Stomach (tissue), 19 donors: ENCODE measurements around the gene VAPB. TPM values are rescaled to one million over a fixed set of nuclear protein-coding genes. Genes with fewer than 3 reads are reported as not detected.

Experiments
- DNase-seq, 2 donors: peaks; one replicate each; pipeline versions ENCODE4 v3.0.0 to v3.0.0-alpha.2; 2013 to 2019
- H3K27ac ChIP-seq, 5 donors: fragments of 200-600 bp in 4 of 5; sonication (generic) in 4 of 5; one replicate each; pipeline ENCODE4 v1.5.1; 2013 to 2019; ENCODE audit warnings: mild to moderate bottlenecking in 1 of 5, moderate library complexity in 1 of 5
- H3K27me3 ChIP-seq, 3 donors: fragments of 200-600 bp; sonication (generic); one replicate each; pipeline ENCODE4 v1.5.1; 2017 to 2019; ENCODE audit warnings: mixed run types in 1 of 3
- H3K36me3 ChIP-seq, 4 donors: fragments of 200-600 bp; sonication (generic); 1 replicate in 3 of 4; 2 replicates in 1 of 4; pipeline ENCODE4 v1.5.1; 2016 to 2019
- H3K4me1 ChIP-seq, 4 donors: fragments of 200-600 bp; sonication (generic); one replicate each; pipeline ENCODE4 v1.5.1; 2016 to 2019
- H3K4me3 ChIP-seq, 4 donors: fragments of 200-600 bp; sonication (generic) in 3 of 4; one replicate each; pipeline ENCODE4 v1.5.1; 2016 to 2019; ENCODE audit warnings: mild to moderate bottlenecking in 1 of 4
- H3K9me3 ChIP-seq, 4 donors: fragments of 200-600 bp; sonication (generic); one replicate each; pipeline ENCODE4 v1.5.1; 2016 to 2019
- EP300 ChIP-seq: sonication (generic); formaldehyde crosslinking; IDR thresholded peaks from one replicate; pipeline ENCODE4 v1.6.1; 2017; ENCODE audit warnings: antibody characterized with exemption
- POLR2A ChIP-seq, 4 donors: fragments of 450-650 bp; IDR thresholded peaks; one replicate each; pipeline ENCODE4 v1.6.1; 2016; ENCODE audit warnings: antibody characterized with exemption in 4 of 4, control low read depth in 2 of 4, mild to moderate bottlenecking in 1 of 4, moderate library complexity in 1 of 4
- POLR2AphosphoS5 ChIP-seq, 3 donors: sonication (generic); formaldehyde crosslinking; IDR thresholded peaks; one replicate each; pipeline ENCODE4 v1.6.1; 2016; ENCODE audit warnings: antibody characterized with exemption in 3 of 3
- WGBS, 5 donors: extraction: QIAGEN DNeasy Blood & Tissue Kit in 3 of 5; methylation state at CpG; one replicate each; pipeline versions ENCODE4 v1.1.5 to v1.1.7; 2013 to 2018; 5-methylcytosine and 5-hydroxymethylcytosine counted together
- intact Hi-C: fragments of 100-400 bp; cut with DNase I; formaldehyde crosslinking; loops from one replicate; pipeline ENCODE4 v1.15.1; 2023; ENCODE audit warnings: low total_unique reads
- long read RNA-seq, 10 donors: transcript quantifications; one replicate each; lab custom pipeline, GENCODE V29; 2026
- polyA plus RNA-seq, 3 donors: library from polyadenylated mRNA; stranded (reverse); fragments of 200-250 nt; gene quantifications; one replicate each; pipeline ENCODE4 v1.2.3, GENCODE V29; 2013
- total RNA-seq, 5 donors: library from RNA; depleted of rRNA; stranded (reverse); fragments of >200 nt; gene quantifications; one replicate each; pipeline versions ENCODE4 v1.1.0 to v1.2.3, GENCODE V29; 2014 to 2016
- TF ChIP-seq, protein P1 (sequence below), 7 experiments: fragments of 450-650 bp in 4 of 7; fragments of 200-600 bp in 3 of 7; sonication (generic) in 3 of 7; IDR thresholded peaks; one replicate each; pipeline ENCODE4 v1.5.1; 2016 to 2019; ENCODE audit warnings: antibody characterized with exemption in 7 of 7, control low read depth in 2 of 7, mild to moderate bottlenecking in 1 of 7
- donor health status: healthy with polysubstance abuse.
- donor health status: Bipolar disorder and iron deficiency.
- donor health status: healthy.

The VAPB gene
- total RNA-seq (10 to 100 TPM in 3 of 5 donors, 1 to 10 TPM in 2; 7.6 to 40.6 (median 17.2) TPM), polyA plus RNA-seq (10 to 100 TPM; 18.0 to 21.4 (median 18.4) TPM)
- long read RNA-seq, donor 1, full-length matches to known transcripts: 3 of 3 reads
- long read RNA-seq, donor 1, partial matches to known transcripts: 0 of 3 reads
- long read RNA-seq, donor 1, other reads (novel, unspliced or antisense): 0 of 3 reads
- long read RNA-seq, donor 2, full-length matches to known transcripts: 5 of 5 reads
- long read RNA-seq, donor 2, partial matches to known transcripts: 0 of 5 reads
- long read RNA-seq, donor 2, other reads (novel, unspliced or antisense): 0 of 5 reads
- long read RNA-seq, donor 3, full-length matches to known transcripts: 5 of 17 reads
- long read RNA-seq, donor 3, partial matches to known transcripts: 12 of 17 reads
- long read RNA-seq, donor 3, other reads (novel, unspliced or antisense): 0 of 17 reads
- long read RNA-seq, donor 4, full-length matches to known transcripts: 2 of 2 reads
- long read RNA-seq, donor 4, partial matches to known transcripts: 0 of 2 reads
- long read RNA-seq, donor 4, other reads (novel, unspliced or antisense): 0 of 2 reads
- long read RNA-seq, donor 5, full-length matches to known transcripts: 16 of 16 reads
- long read RNA-seq, donor 5, partial matches to known transcripts: 0 of 16 reads
- long read RNA-seq, donor 5, other reads (novel, unspliced or antisense): 0 of 16 reads
- long read RNA-seq, donor 6, full-length matches to known transcripts: 20 of 20 reads
- long read RNA-seq, donor 6, partial matches to known transcripts: 0 of 20 reads
- long read RNA-seq, donor 6, other reads (novel, unspliced or antisense): 0 of 20 reads
- long read RNA-seq, donor 7, full-length matches to known transcripts: 8 of 28 reads
- long read RNA-seq, donor 7, partial matches to known transcripts: 20 of 28 reads
- long read RNA-seq, donor 7, other reads (novel, unspliced or antisense): 0 of 28 reads
- long read RNA-seq, donor 8, full-length matches to known transcripts: 7 of 7 reads
- long read RNA-seq, donor 8, partial matches to known transcripts: 0 of 7 reads
- long read RNA-seq, donor 8, other reads (novel, unspliced or antisense): 0 of 7 reads
- long read RNA-seq, donor 9, full-length matches to known transcripts: 8 of 8 reads
- long read RNA-seq, donor 9, partial matches to known transcripts: 0 of 8 reads
- long read RNA-seq, donor 9, other reads (novel, unspliced or antisense): 0 of 8 reads
- long read RNA-seq, donor 10, full-length matches to known transcripts: 2 of 2 reads
- long read RNA-seq, donor 10, partial matches to known transcripts: 0 of 2 reads
- long read RNA-seq, donor 10, other reads (novel, unspliced or antisense): 0 of 2 reads

- H3K9me3 ChIP-seq: no peaks in the 10 kb centered on the region
- H3K4me1 ChIP-seq: peaks cover 25 to 48% (median 36%) of the 10 kb centered on the region in 4 donors
- peak within 1 kb of the TSS; percentile 94 to 98 (median 94) for H3K27ac ChIP-seq
- peaks cover 0 to 11% (median 0%) of the 10 kb centered on the region in 4 donors for H3K36me3 ChIP-seq
- 0 to 1% (median 1%) methylated on average over 12 to 51 of the region's 51 CpGs for WGBS, 5 donors
- peaks cover 0 to 10% (median 0%) of the 10 kb centered on the region in 3 donors for H3K27me3 ChIP-seq
- intact Hi-C loops: no loop called here
- H3K4me3 ChIP-seq: peak within 1 kb of the TSS; percentile 61 to 74 (median 70)
- DNase-seq: peak; percentile 97 to 99
- TF ChIP-seq POLR2A (IDR thresholded peaks at IDR 0.05) (no peak), EP300 (no peak), POLR2AphosphoS5 (IDR thresholded peaks at IDR 0.05) (peak; percentile 96)
- TF ChIP-seq, protein P1, sequence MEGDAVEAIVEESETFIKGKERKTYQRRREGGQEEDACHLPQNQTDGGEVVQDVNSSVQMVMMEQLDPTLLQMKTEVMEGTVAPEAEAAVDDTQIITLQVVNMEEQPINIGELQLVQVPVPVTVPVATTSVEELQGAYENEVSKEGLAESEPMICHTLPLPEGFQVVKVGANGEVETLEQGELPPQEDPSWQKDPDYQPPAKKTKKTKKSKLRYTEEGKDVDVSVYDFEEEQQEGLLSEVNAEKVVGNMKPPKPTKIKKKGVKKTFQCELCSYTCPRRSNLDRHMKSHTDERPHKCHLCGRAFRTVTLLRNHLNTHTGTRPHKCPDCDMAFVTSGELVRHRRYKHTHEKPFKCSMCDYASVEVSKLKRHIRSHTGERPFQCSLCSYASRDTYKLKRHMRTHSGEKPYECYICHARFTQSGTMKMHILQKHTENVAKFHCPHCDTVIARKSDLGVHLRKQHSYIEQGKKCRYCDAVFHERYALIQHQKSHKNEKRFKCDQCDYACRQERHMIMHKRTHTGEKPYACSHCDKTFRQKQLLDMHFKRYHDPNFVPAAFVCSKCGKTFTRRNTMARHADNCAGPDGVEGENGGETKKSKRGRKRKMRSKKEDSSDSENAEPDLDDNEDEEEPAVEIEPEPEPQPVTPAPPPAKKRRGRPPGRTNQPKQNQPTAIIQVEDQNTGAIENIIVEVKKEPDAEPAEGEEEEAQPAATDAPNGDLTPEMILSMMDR (IDR thresholded peaks at IDR 0.05): no peak
Measured at GRCh38 chr20:58388882-58389323, at the start of gene VAPB. TSS of gene VAPB (plus strand) at chr20:58389229. CDS start at chr20:58389460, 231 bp downstream.

- Histone ChIP-seq H3K36me3 (peaks cover 1 to 17% (median 13%) of the 10 kb centered on the region in 4 donors), H3K27ac (no peak overlapping the region), H3K4me1 (peaks cover 0 to 10% (median 0%) of the 10 kb centered on the region in 4 donors), H3K27me3 (no peaks in the 10 kb centered on the region), H3K4me3 (no peak overlapping the region), H3K9me3 (no peaks in the 10 kb centered on the region)
- intact Hi-C loops: no loop called here
- DNase-seq: no peak
- no peak for TF ChIP-seq POLR2A (IDR thresholded peaks at IDR 0.05)
- TF ChIP-seq EP300: no peak
- TF ChIP-seq, protein P1 (IDR thresholded peaks at IDR 0.05): no peak
- TF ChIP-seq POLR2AphosphoS5 (IDR thresholded peaks at IDR 0.05): no peak
- 89 to 98% (median 97%) methylated on average over 6 of the region's 6 CpGs for WGBS, 5 donors
Measured at GRCh38 chr20:58339741-58340140, 49.3 kb upstream of the VAPB start.

DNA sequence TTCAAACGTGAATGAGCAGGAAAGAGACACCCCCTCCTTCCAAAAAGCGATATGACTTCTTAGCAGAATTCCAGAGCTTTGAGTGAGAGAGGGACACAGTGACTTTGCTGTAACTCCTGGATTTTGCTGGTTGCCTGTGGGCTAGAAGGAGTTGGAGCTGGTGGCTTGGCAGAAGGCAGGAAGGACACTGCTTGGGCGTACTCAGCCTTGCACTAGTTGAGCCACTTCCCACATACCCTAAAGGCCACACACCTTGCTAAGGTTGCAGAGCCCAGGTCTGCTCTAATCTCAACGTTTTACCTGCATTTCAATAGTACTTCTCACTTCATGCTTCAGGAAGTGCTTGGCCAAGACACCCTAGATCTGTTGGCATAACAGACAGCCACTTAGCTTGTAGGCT, 48.9 kb upstream of the VAPB start:
- H3K36me3 ChIP-seq: peaks cover 5 to 21% (median 17%) of the 10 kb centered on the region in 4 donors

More for the DNA sequence above, 48.9 kb upstream of the VAPB start:
- intact Hi-C loops: no loop called here
- 88 to 91% (median 90%) methylated on average over 4 of the region's 4 CpGs for WGBS, 5 donors
- Histone ChIP-seq H3K9me3 (no peaks in the 10 kb centered on the region), H3K4me3 (no peak overlapping the region), H3K27me3 (no peaks in the 10 kb centered on the region), H3K27ac (no peak overlapping the region), H3K4me1 (peaks cover 0 to 10% (median 0%) of the 10 kb centered on the region in 4 donors)
- TF ChIP-seq EP300 (no peak), POLR2A (IDR thresholded peaks at IDR 0.05) (no peak), POLR2AphosphoS5 (IDR thresholded peaks at IDR 0.05) (no peak)
- TF ChIP-seq, protein P1 (IDR thresholded peaks at IDR 0.05): no peak
- no peak for DNase-seq
